ENCODE results near the gene RNASEH2A.
"Not testable (repeated sequence)": the region's sequence is repeated elsewhere in the genome, so short reads cannot be mapped to it uniquely, and the experiment has no call there.

The RNASEH2A gene

GRCh38 chr19:12833418-12833737 is 27.0 kb downstream of the RNASEH2A start:
- DNase-seq (ENCODE audit: low spot score) = no peak

GRCh38 chr19:12833738-12834565 is 27.6 kb downstream of the RNASEH2A start:
- peak; percentile 67 for DNase-seq (ENCODE audit: low spot score)

- DNase-seq (ENCODE audit: low spot score) = no peak
These were observed 28.2 kb downstream of the RNASEH2A start, which contains the start of gene RTBDN for GRCh38 chr19:12834566-12834943. TSS of gene RTBDN (minus strand) at chr19:12834579. CDS start at chr19:12829979, 4,600 bp downstream.

- DNase-seq (ENCODE audit: low spot score) = peak; percentile 64
These were observed 28.8 kb downstream of the RNASEH2A start for GRCh38 chr19:12834976-12835757.

- no peak for DNase-seq (ENCODE audit: low spot score)
These were observed 30.1 kb downstream of the RNASEH2A start for GRCh38 chr19:12836529-12836863.

GRCh38 chr19:12837225-12837624 is 30.8 kb downstream of the RNASEH2A start:
- DNase-seq (ENCODE audit: low spot score) = no peak

GRCh38 chr19:12838182-12838885 is 31.9 kb downstream of the RNASEH2A start, which contains the start of gene MAST1:
TSS of gene MAST1 (plus strand) at chr19:12838515. CDS start at chr19:12838573, 58 bp downstream.
- DNase-seq (ENCODE audit: low spot score) = peak; percentile 87

GRCh38 chr19:12838886-12839756 is 32.7 kb downstream of the RNASEH2A start:
- DNase-seq (ENCODE audit: low spot score) = no peak

- peak; percentile 86 for DNase-seq (ENCODE audit: low spot score)
These were observed 34.0 kb downstream of the RNASEH2A start for GRCh38 chr19:12840091-12841079.

GRCh38 chr19:12841094-12841493 is 34.7 kb downstream of the RNASEH2A start:
- peak; percentile 44 for DNase-seq (ENCODE audit: low spot score)

GRCh38 chr19:12842511-12842910 is 36.1 kb downstream of the RNASEH2A start:
- DNase-seq (ENCODE audit: low spot score) = no peak

- DNase-seq (ENCODE audit: low spot score) = no peak
These were observed 36.9 kb downstream of the RNASEH2A start for GRCh38 chr19:12843328-12843727.

GRCh38 chr19:12843999-12844732 is 37.8 kb downstream of the RNASEH2A start:
- DNase-seq (ENCODE audit: low spot score) = no peak

- not testable (repeated sequence) for DNase-seq (ENCODE audit: low spot score)
These were observed 40.2 kb downstream of the RNASEH2A start for GRCh38 chr19:12846613-12847012.

GRCh38 chr19:12847159-12848139 is 41.1 kb downstream of the RNASEH2A start:
- peak; percentile 96 for DNase-seq (ENCODE audit: low spot score)

- DNase-seq (ENCODE audit: low spot score) = no peak
These were observed 50.3 kb downstream of the RNASEH2A start for GRCh38 chr19:12856653-12857052.

GRCh38 chr19:12858041-12858928 is 51.9 kb downstream of the RNASEH2A start:
- DNase-seq (ENCODE audit: low spot score) = no peak
